Neutrophil (primary cell): ENCODE measurements around the gene PPCDC.
A peak's percentile ranks its signal among the peaks of the same experiment; 100 is the strongest.

Experiments
- H3K27ac ChIP-seq: fragments of 200-600 bp; sonication (generic); 2 replicates; pipeline ENCODE4 v1.5.1; 2016; ENCODE audit warnings: mild to moderate bottlenecking, moderate library complexity
- H3K27me3 ChIP-seq: fragments of 200-600 bp; sonication (generic); 2 replicates; pipeline ENCODE4 v1.6.0; 2016; ENCODE audit warnings: mild to moderate bottlenecking
- H3K36me3 ChIP-seq: fragments of 200-600 bp; sonication (generic); 2 replicates; pipeline ENCODE4 v1.5.1; 2017
- H3K4me1 ChIP-seq, 2 experiments: fragments of 200-600 bp in 1 of 2; sonication (generic) in 1 of 2; 1 replicate in 1 of 2; 2 replicates in 1 of 2; pipeline versions ENCODE4 v1.5.1 to v1.6.1; 2013 to 2016; ENCODE audit warnings: low read depth in 1 of 2, low read length in 1 of 2, mild to moderate bottlenecking in 1 of 2, moderate library complexity in 1 of 2; ENCODE audit not compliant: control insufficient read depth in 1 of 2, insufficient read depth in 1 of 2
- H3K4me3 ChIP-seq, 2 experiments: fragments of 200-600 bp in 1 of 2; sonication (generic) in 1 of 2; 1 replicate in 1 of 2; 2 replicates in 1 of 2; pipeline ENCODE4 v1.5.1; 2013 to 2016; ENCODE audit warnings: low read depth in 1 of 2, low read length in 1 of 2, mild to moderate bottlenecking in 1 of 2, moderate library complexity in 1 of 2
- H3K9me3 ChIP-seq: fragments of 200-600 bp; sonication (generic); 2 replicates; pipeline ENCODE4 v1.5.1; 2016
- CTCF ChIP-seq: fragments of 200-600 bp; sonication (generic); IDR thresholded peaks from 2 replicates; pipeline ENCODE4 v1.5.1; 2016; ENCODE audit warnings: antibody characterized with exemption

PPCDC gene

DNA sequence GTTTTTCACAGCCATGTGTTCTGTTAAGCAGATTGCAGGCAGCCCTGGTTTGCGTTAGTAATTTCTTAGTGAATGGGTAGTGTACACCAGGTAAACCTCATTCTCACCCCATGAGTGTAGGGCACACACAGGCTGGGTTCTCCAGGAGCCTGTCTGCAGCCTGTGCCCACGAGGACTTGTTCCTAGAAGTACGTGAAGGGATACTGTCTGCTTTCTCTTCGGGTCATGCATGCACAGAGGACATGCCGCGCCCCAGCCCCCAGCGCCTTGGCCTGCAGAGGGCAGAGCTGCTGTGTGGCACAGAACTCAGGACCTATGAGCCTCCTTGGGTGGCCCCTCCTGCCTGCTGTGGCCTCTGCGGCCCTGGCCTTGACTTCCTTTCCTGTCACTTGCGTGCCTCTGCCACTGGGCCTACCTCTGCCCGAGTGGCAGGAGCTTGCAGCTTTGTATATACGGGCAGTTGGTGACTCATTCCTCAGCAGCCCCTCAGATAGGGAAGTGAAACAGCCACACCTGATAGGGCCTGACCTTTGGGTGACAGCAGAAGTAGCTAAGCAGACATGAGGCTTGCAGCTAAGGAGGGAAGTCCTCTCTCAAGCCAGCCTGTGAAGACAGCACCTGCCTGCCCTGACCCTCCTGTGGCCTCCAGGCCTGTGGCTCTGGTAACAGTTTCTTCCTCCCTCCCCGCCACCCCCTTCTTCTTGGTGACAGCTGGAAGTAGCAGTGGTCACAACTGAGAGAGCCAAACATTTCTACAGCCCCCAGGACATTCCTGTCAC, 19.5 kb downstream of the PPCDC start:
- no peaks in the 10 kb centered on the region for H3K27me3 ChIP-seq
- peak; percentile 99 for TF ChIP-seq CTCF
- H3K4me1 ChIP-seq = peaks cover 65 to 66% of the 10 kb centered on the region in 2 experiments
- H3K4me3 ChIP-seq = peak overlapping the region; percentile 59 to 70
- H3K9me3 ChIP-seq = no peaks in the 10 kb centered on the region
- H3K27ac ChIP-seq = peak overlapping the region; percentile 100
- H3K36me3 ChIP-seq = peaks cover 21% of the 10 kb centered on the region

DNA sequence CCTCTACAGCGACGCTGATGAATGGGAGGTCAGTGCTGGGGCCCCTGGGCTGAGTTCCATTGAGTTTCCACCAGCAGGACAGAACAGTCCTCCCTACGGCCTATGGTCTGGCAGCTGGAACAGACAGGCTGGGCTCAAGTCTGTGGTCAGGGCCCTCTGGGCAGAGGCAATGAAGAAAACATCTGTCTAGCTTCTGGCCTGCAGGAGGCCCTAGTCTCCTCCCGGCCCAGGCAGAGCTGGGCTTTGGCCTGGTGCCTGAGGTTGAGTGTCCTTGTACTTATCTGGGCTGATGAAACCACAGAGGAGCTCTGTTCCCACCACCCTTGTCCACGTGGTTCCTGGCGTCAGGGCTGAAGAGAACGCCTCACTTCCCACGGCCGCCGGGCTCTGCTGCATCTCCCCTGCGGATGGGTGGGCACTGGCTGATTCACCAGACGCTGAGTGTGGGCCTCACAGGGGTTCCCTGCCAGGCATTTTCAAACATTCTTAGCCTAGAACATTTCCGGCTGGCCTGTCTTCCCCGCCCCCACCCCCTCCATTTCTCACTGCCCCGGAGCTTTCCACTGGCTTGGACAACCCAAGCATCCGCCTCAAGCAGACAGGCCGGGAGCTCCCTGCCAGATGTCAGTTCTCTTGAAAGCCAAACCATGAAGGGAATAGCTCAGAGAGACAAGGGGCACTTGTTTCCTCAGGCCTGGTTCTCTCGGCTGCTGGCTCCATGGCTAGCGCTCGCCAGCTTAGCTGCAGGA, 20.3 kb downstream of the PPCDC start:
- TF ChIP-seq CTCF = peak; percentile 56
- Histone ChIP-seq H3K4me3 (peak overlapping the region; percentile 59 to 70), H3K36me3 (peaks cover 29% of the 10 kb centered on the region), H3K27me3 (no peaks in the 10 kb centered on the region), H3K4me1 (peaks cover 70 to 73% of the 10 kb centered on the region in 2 experiments), H3K27ac (peak overlapping the region; percentile 100), H3K9me3 (no peaks in the 10 kb centered on the region)

DNA sequence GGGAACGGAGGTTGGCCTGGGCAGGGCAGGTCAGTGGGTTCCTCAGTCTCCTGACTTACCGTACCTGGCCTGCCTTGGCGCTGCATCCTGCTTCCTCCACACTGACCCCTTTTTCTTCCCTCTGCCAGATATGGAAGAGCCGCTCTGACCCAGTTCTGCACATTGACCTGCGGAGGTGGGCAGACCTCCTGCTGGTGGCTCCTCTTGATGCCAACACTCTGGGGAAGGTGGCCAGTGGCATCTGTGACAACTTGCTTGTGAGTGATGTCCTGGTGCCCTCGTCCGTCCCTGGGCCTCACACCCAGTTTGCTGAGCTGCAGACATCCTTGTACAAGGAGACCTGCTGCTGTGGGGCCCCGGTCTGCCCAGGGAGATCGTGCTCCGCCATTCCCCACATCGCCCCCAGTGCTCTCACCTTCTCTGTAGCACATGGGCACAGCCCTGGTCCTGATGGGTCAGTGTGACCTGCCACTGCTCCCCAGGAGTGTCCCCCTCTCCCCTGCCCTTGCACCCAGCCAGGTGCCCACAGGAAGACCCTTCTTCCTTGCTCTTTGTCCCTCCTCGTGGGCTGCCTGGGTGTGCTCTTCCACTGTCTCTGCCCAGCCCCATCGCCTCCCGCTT, 21.0 kb downstream of the PPCDC start:
- Histone ChIP-seq H3K27ac (peak overlapping the region; percentile 100), H3K9me3 (no peaks in the 10 kb centered on the region), H3K4me1 (peaks cover 70 to 75% of the 10 kb centered on the region in 2 experiments), H3K4me3 (peak overlapping the region; percentile 59 to 70), H3K36me3 (peaks cover 36% of the 10 kb centered on the region), H3K27me3 (no peaks in the 10 kb centered on the region)
- no peak for TF ChIP-seq CTCF

- Histone ChIP-seq H3K27me3 (no peaks in the 10 kb centered on the region), H3K36me3 (peaks cover 46% of the 10 kb centered on the region), H3K9me3 (no peaks in the 10 kb centered on the region), H3K4me1 (peaks cover 70 to 75% of the 10 kb centered on the region in 2 experiments), H3K27ac (peak overlapping the region; percentile 100), H3K4me3 (peak overlapping the region; percentile 59 to 70)
- no peak for TF ChIP-seq CTCF
Measured at GRCh38 chr15:75045332-75046015, 22.1 kb downstream of the PPCDC start.

- TF ChIP-seq CTCF = no peak
- H3K36me3 ChIP-seq = peaks cover 51% of the 10 kb centered on the region
- H3K4me3 ChIP-seq = peak overlapping the region in 1 of 2 experiments; percentile 70
- H3K9me3 ChIP-seq = no peaks in the 10 kb centered on the region
- peak overlapping the region; percentile 100 for H3K27ac ChIP-seq
- peaks cover 52 to 55% of the 10 kb centered on the region in 2 experiments for H3K4me1 ChIP-seq
- no peaks in the 10 kb centered on the region for H3K27me3 ChIP-seq
Measured at GRCh38 chr15:75048394-75048793, 25.0 kb downstream of the PPCDC start.
